ENCODE results near the gene SLC35F4.

The SLC35F4 gene

DNA sequence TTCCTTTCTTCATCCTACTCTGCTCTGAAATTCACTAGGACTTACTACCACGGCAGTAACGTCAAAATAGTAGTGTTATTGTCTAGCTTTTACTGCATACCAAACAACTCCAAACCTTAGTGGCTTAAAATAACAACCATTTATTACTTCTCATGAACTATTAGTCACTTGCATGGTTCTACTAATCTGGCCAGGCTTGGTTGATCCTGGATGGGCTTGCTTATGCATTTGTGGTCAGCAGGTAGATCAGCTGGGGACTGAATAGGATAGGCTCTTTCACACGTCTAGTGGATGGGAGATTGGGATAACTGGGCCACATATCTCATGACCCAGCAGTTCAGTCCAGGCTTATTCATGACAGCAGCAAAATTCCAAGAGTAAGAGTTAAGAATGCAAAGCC is 9.4 kb upstream of the SLC35F4 start:
- TF ChIP-seq CREB1 (IDR thresholded peaks at IDR 0.05; ENCODE audit: low read depth) (no peak), EP300 (IDR thresholded peaks at IDR 0.05; ENCODE audit: borderline replicate concordance) (no peak), EGR1 (IDR thresholded peaks at IDR 0.05) (no peak), TCF12 (IDR thresholded peaks at IDR 0.05; ENCODE audit: low read depth) (no peak), TAF1 (IDR thresholded peaks at IDR 0.05; ENCODE audit: low read depth) (no peak), RAD21 (IDR thresholded peaks at IDR 0.05; ENCODE audit: low read depth) (no peak), YY1 (IDR thresholded peaks at IDR 0.05; ENCODE audit: low read depth) (no peak), CEBPB (IDR thresholded peaks at IDR 0.05) (no peak)
- TF ChIP-seq, protein P1, sequence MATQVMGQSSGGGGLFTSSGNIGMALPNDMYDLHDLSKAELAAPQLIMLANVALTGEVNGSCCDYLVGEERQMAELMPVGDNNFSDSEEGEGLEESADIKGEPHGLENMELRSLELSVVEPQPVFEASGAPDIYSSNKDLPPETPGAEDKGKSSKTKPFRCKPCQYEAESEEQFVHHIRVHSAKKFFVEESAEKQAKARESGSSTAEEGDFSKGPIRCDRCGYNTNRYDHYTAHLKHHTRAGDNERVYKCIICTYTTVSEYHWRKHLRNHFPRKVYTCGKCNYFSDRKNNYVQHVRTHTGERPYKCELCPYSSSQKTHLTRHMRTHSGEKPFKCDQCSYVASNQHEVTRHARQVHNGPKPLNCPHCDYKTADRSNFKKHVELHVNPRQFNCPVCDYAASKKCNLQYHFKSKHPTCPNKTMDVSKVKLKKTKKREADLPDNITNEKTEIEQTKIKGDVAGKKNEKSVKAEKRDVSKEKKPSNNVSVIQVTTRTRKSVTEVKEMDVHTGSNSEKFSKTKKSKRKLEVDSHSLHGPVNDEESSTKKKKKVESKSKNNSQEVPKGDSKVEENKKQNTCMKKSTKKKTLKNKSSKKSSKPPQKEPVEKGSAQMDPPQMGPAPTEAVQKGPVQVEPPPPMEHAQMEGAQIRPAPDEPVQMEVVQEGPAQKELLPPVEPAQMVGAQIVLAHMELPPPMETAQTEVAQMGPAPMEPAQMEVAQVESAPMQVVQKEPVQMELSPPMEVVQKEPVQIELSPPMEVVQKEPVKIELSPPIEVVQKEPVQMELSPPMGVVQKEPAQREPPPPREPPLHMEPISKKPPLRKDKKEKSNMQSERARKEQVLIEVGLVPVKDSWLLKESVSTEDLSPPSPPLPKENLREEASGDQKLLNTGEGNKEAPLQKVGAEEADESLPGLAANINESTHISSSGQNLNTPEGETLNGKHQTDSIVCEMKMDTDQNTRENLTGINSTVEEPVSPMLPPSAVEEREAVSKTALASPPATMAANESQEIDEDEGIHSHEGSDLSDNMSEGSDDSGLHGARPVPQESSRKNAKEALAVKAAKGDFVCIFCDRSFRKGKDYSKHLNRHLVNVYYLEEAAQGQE (IDR thresholded peaks at IDR 0.05; ENCODE audit: low read depth): no peak

DNA sequence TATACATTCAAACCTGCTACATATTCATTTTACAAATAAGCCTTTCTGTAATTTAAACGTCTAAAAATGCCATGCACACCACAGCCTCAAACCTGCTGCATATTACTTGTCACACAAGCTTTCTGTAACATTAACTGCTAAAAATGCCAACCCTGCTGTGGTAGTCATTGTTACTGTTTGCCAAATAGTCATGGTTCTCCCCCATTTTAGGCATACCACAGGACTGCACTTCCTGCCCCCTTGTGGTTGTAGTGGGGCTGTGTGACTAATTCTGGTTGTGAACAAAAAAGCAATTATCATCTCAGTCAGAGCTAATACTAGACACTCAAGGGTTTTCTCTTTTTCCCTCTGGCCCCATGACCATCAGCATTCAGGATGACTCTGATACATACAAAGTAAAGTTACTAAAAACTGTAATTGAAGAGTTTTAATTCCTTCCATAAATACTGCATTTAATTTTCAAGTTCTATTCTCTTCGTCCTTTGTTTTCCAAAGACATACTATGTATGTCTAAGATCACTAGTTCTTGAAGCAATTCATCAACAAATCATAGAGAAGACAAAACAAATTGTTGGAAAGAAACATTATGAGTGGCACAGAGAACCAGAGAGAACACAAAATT is 5.7 kb upstream of the SLC35F4 start:
- TF ChIP-seq RAD21 (IDR thresholded peaks at IDR 0.05; ENCODE audit: low read depth) (peak; percentile 57), NFIC (IDR thresholded peaks at IDR 0.05) (no peak), TAF1 (IDR thresholded peaks at IDR 0.05; ENCODE audit: low read depth) (no peak), CREB1 (IDR thresholded peaks at IDR 0.05; ENCODE audit: low read depth) (no peak), CEBPB (IDR thresholded peaks at IDR 0.05) (no peak)

GRCh38 chr14:57870686-57871457 is 5.0 kb upstream of the SLC35F4 start:
- TF ChIP-seq ZBTB7A (IDR thresholded peaks at IDR 0.05; ENCODE audit: low read depth): no peak
- no peak for TF ChIP-seq TCF12 (IDR thresholded peaks at IDR 0.05; ENCODE audit: low read depth)
- TF ChIP-seq TEAD4 (IDR thresholded peaks at IDR 0.05): no peak
- no peak for TF ChIP-seq MAX (IDR thresholded peaks at IDR 0.05)
- no peak for TF ChIP-seq YY1 (IDR thresholded peaks at IDR 0.05; ENCODE audit: low read depth)

DNA sequence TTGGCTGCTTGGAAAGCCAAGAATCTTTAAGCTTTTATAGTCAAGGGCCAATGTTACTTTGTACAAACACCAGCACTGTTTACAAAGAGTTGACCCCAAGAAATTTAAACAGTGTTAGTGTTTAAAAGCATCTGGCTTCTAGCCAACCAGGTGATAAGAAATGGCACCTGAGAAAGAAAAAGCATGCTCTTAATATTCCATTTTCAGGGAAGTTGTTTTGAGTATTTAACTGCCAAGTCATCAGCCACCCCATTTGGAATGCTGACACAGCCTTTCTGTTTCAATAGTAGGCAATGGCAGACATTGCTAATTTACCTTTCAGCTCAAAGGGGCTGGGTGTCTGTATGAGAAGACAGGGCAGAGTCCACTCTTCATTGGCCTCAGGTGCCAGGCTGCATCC is 3.7 kb upstream of the SLC35F4 start:
- TF ChIP-seq, protein P2, sequence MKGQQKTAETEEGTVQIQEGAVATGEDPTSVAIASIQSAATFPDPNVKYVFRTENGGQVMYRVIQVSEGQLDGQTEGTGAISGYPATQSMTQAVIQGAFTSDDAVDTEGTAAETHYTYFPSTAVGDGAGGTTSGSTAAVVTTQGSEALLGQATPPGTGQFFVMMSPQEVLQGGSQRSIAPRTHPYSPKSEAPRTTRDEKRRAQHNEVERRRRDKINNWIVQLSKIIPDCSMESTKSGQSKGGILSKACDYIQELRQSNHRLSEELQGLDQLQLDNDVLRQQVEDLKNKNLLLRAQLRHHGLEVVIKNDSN (IDR thresholded peaks at IDR 0.05): no peak
- TF ChIP-seq EGR1 (IDR thresholded peaks at IDR 0.05): no peak
- TF ChIP-seq TEAD4 (IDR thresholded peaks at IDR 0.05): no peak

DNA sequence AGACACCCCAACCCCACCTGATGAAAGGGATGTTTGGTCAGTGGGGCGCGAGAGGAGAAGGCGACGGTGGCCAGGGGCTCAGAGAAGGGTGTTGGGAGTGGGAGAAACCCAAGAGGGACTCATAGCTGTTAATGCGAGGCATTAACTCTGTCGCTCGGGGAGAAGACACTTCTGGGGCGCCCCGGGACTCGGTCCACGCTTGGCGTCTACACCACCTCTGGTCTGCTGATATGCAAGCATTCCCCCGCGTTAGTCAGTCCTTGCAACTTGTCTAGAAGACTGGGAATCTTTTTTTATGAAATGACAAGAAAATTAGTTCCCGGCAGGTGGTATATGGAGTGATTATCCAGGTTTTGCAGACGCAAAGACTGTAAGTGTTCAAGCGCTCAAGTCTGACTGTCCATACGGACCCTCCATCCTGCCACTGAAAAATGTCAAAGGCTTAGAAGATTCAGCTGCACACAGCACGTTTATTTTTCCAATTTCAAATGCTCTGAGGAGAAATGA is 360 bp upstream of the SLC35F4 start:
- TF ChIP-seq EP300 (IDR thresholded peaks at IDR 0.05; ENCODE audit: borderline replicate concordance): no peak
- no peak for TF ChIP-seq NFIC (IDR thresholded peaks at IDR 0.05)
- no peak for TF ChIP-seq TCF12 (IDR thresholded peaks at IDR 0.05; ENCODE audit: low read depth)
- TF ChIP-seq TAF1 (IDR thresholded peaks at IDR 0.05; ENCODE audit: low read depth): no peak

DNA sequence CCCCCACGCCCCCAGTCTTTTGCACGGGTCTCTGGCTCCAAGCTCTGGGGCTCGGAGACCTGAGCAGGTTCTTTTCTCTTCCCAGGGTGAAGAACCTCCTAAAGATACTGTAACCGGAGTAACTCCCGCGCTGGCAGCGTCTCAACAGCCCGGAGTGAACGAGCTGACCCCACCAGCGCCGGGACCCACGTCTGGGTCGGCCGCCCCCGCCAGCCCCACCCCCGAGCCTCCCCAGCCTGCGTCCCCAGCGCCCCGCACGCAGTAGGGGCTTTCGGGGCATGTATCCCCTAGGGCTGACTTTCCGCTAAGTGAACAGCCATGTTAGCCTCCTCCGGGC is 858 bp downstream of the SLC35F4 start:
- TF ChIP-seq RAD21 (IDR thresholded peaks at IDR 0.05; ENCODE audit: low read depth) (no peak), EP300 (IDR thresholded peaks at IDR 0.05; ENCODE audit: borderline replicate concordance) (no peak), EGR1 (IDR thresholded peaks at IDR 0.05) (no peak), CREB1 (IDR thresholded peaks at IDR 0.05; ENCODE audit: low read depth) (no peak), NFIC (IDR thresholded peaks at IDR 0.05) (no peak), CEBPB (IDR thresholded peaks at IDR 0.05) (no peak), MAX (IDR thresholded peaks at IDR 0.05) (no peak), TCF12 (IDR thresholded peaks at IDR 0.05; ENCODE audit: low read depth) (no peak), TAF1 (IDR thresholded peaks at IDR 0.05; ENCODE audit: low read depth) (no peak), ZBTB7A (IDR thresholded peaks at IDR 0.05; ENCODE audit: low read depth) (no peak), YY1 (IDR thresholded peaks at IDR 0.05; ENCODE audit: low read depth) (no peak), FOXM1 (IDR thresholded peaks at IDR 0.05; ENCODE audit: borderline replicate concordance, low read depth) (no peak), TEAD4 (IDR thresholded peaks at IDR 0.05) (no peak)
- TF ChIP-seq, protein P2 (IDR thresholded peaks at IDR 0.05): no peak
- TF ChIP-seq, protein P1 (IDR thresholded peaks at IDR 0.05; ENCODE audit: low read depth): no peak

All from Ishikawa (cell line).